Neural cell (in vitro differentiated cells): ENCODE results near the gene PXDN.

Source experiments
- EP300 ChIP-seq: fragments of 450-650 bp; conservative IDR thresholded peaks from 2 replicates; pipeline ENCODE4 v1.6.1; 2014; ENCODE audit warnings: antibody characterized with exemption, mild to moderate bottlenecking, moderate library complexity; ENCODE audit not compliant: poor library complexity, severe bottlenecking
- EZH2 ChIP-seq: fragments of 200-600, 300-800 bp; shearing (Covaris generic), sonication (generic); IDR thresholded peaks from 2 replicates; pipeline ENCODE4 v1.6.1; 2014; ENCODE audit warnings: antibody characterized with exemption, low read length, borderline replicate concordance, mild to moderate bottlenecking; ENCODE audit not compliant: insufficient read depth, poor library complexity, severe bottlenecking
- MXI1 ChIP-seq: fragments of 450-650 bp; conservative IDR thresholded peaks from 2 replicates; pipeline ENCODE4 v1.6.1; 2014; ENCODE audit warnings: antibody characterized with exemption, mild to moderate bottlenecking; ENCODE audit not compliant: poor library complexity, severe bottlenecking
- POLR2AphosphoS5 ChIP-seq: IDR thresholded peaks from 2 replicates; pipeline ENCODE4 v1.6.1; 2012
- TF ChIP-seq, protein P1 (sequence below): fragments of 450-650 bp; IDR thresholded peaks from 2 replicates; pipeline ENCODE4 v1.5.1; 2014; ENCODE audit warnings: antibody characterized with exemption, mild to moderate bottlenecking, moderate library complexity; ENCODE audit not compliant: poor library complexity, severe bottlenecking
- TF ChIP-seq, protein P2 (sequence below): IDR thresholded peaks from 2 replicates; pipeline ENCODE4 v1.6.1; 2012; ENCODE audit warnings: borderline replicate concordance

- TF ChIP-seq POLR2AphosphoS5, result no peak
- no peak for TF ChIP-seq EZH2
- TF ChIP-seq, protein P1, sequence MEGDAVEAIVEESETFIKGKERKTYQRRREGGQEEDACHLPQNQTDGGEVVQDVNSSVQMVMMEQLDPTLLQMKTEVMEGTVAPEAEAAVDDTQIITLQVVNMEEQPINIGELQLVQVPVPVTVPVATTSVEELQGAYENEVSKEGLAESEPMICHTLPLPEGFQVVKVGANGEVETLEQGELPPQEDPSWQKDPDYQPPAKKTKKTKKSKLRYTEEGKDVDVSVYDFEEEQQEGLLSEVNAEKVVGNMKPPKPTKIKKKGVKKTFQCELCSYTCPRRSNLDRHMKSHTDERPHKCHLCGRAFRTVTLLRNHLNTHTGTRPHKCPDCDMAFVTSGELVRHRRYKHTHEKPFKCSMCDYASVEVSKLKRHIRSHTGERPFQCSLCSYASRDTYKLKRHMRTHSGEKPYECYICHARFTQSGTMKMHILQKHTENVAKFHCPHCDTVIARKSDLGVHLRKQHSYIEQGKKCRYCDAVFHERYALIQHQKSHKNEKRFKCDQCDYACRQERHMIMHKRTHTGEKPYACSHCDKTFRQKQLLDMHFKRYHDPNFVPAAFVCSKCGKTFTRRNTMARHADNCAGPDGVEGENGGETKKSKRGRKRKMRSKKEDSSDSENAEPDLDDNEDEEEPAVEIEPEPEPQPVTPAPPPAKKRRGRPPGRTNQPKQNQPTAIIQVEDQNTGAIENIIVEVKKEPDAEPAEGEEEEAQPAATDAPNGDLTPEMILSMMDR, result no peak
- no peak for TF ChIP-seq EP300
- TF ChIP-seq, protein P2, sequence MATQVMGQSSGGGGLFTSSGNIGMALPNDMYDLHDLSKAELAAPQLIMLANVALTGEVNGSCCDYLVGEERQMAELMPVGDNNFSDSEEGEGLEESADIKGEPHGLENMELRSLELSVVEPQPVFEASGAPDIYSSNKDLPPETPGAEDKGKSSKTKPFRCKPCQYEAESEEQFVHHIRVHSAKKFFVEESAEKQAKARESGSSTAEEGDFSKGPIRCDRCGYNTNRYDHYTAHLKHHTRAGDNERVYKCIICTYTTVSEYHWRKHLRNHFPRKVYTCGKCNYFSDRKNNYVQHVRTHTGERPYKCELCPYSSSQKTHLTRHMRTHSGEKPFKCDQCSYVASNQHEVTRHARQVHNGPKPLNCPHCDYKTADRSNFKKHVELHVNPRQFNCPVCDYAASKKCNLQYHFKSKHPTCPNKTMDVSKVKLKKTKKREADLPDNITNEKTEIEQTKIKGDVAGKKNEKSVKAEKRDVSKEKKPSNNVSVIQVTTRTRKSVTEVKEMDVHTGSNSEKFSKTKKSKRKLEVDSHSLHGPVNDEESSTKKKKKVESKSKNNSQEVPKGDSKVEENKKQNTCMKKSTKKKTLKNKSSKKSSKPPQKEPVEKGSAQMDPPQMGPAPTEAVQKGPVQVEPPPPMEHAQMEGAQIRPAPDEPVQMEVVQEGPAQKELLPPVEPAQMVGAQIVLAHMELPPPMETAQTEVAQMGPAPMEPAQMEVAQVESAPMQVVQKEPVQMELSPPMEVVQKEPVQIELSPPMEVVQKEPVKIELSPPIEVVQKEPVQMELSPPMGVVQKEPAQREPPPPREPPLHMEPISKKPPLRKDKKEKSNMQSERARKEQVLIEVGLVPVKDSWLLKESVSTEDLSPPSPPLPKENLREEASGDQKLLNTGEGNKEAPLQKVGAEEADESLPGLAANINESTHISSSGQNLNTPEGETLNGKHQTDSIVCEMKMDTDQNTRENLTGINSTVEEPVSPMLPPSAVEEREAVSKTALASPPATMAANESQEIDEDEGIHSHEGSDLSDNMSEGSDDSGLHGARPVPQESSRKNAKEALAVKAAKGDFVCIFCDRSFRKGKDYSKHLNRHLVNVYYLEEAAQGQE, result no peak
- TF ChIP-seq MXI1, result no peak
These were observed 5.5 kb downstream of the PXDN start for GRCh38 chr2:1738646-1739302.
